Mesenteric fat pad (tissue), 1 donor: ENCODE data around the gene HEXIM1. TPM values are rescaled to one million over a fixed set of nuclear protein-coding genes. Genes with fewer than 3 reads are reported as not detected.

Experiments used
- DNase-seq: peaks from one replicate; pipeline ENCODE4 v3.0.0-alpha.2; 2020; ENCODE audit warnings: low spot score
- long read RNA-seq: library from polyadenylated mRNA; unstranded; transcript quantifications from one replicate; pipeline ENCODE4 v2.0.0, GENCODE V29; 2020
- total RNA-seq: library from RNA; stranded (reverse); fragmentation: NEBNext Ultra II Directional; extraction: Animal tissue kit (Norgen Biotek cat#: 25700); gene quantifications from one replicate; pipeline ENCODE4 v1.2.1, GENCODE V29; 2021
- donor health status: DM: yes; HTN: yes; CAD: no.

The HEXIM1 gene, protein sequence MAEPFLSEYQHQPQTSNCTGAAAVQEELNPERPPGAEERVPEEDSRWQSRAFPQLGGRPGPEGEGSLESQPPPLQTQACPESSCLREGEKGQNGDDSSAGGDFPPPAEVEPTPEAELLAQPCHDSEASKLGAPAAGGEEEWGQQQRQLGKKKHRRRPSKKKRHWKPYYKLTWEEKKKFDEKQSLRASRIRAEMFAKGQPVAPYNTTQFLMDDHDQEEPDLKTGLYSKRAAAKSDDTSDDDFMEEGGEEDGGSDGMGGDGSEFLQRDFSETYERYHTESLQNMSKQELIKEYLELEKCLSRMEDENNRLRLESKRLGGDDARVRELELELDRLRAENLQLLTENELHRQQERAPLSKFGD
- 42.1 TPM for total RNA-seq
- long read RNA-seq, transcript HEXIM1-201 (1 exons, 3,600 nt): major isoform, 71 of 73 reads
- long read RNA-seq, partial matches to known transcripts: 0 of 73 reads
- long read RNA-seq, other reads (novel, unspliced or antisense): 2 of 73 reads

DNA sequence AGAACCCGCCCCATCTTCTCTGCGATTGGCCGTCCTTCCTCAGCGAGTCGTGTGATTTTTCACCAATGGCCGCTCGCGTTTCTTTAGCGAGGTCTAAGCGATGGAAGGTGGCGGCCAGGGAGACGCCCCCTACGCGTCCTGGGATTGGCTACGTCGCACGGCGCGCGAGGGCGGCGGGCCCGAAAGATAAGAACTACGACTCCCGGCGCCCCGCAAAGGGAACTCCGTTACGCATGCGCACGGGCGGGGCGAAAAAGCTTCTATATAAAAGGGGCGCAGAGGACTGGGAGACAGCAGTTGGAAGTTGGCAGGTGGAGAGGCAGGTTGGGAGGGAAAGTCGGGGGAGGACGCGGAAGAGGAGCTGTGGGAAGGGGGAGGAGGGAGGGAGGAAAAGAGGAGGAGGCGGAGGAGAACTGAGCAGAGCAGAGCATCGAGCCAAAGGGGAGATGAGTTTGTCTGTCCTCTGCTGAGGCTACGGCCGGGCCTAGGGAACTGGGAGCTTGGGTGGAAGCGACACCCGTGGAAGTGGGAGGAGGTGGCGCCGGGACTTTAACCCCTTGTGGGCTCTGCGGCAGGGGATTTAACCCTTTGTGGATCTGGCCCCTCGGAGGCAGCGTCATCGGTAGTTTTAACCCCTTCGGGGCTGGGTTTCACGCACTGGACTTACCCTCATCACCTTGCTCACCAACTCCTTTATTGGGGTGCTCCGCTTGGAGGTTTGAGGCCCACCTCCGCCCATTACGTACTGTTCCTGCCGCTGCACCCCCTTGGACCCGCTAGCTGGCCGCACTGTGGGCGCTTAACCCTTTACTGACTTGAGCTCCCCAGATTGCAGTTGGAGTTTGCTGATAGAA is at the start of gene HEXIM1:
TSS of gene HEXIM1 (plus strand) at position 293 of the 854 bp plus-strand sequence. CDS start 716 bp downstream, outside the sequence.
- DNase-seq: peak; percentile 100

DNA sequence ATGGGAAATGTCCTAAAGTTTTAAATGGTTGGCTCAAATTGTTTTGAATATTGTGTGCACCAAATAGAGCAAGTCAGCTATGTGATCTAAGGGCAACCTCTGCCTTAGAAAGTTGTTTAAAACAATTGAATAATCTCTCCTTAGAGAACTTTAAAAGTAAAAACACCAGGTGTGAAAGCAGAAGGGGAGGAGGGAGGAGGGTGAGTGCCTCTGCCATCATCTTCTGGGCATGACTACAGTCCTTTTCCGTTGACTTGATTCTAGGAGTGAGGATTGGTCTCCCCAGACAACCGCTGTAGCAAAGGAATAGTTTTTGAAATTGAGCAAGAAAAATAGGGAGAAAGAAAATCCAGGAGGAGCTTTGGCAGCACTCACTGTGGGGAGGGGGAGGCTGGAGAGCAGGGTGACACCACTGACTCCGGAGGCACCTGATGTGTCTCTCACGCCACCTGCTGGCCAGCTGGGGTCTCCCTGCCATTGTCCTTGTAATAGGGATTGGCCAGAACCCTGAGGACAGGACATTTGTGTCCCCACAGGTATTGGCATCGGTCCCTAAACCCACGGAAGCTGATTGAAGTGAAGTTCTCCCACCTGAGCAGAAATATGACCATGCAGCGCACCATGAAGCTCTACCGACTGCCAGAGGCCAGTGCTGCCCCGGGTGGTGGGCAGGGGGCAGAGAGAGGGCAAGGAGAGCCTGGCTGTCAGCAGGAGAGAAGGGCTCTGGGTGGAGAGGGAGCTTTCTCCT is 49.2 kb upstream of the HEXIM1 start:
- no peak for DNase-seq

DNA sequence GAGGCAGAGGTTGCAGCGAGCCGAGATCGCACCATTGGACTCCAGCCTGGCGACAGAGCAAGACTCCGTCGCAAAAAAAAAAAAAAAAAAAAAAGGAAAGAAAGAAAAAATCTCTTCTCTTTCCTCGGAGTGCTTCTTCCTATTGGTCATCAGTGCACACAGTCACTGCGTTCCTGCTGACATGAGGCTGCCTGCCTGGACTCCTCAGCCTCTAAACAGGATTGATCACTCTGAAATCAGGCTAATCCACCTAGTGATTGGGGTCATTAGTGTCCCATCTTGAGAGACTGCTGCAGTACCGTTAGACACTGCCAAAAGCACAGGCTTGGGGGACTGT is 46.8 kb upstream of the HEXIM1 start:
- no peak for DNase-seq

DNA sequence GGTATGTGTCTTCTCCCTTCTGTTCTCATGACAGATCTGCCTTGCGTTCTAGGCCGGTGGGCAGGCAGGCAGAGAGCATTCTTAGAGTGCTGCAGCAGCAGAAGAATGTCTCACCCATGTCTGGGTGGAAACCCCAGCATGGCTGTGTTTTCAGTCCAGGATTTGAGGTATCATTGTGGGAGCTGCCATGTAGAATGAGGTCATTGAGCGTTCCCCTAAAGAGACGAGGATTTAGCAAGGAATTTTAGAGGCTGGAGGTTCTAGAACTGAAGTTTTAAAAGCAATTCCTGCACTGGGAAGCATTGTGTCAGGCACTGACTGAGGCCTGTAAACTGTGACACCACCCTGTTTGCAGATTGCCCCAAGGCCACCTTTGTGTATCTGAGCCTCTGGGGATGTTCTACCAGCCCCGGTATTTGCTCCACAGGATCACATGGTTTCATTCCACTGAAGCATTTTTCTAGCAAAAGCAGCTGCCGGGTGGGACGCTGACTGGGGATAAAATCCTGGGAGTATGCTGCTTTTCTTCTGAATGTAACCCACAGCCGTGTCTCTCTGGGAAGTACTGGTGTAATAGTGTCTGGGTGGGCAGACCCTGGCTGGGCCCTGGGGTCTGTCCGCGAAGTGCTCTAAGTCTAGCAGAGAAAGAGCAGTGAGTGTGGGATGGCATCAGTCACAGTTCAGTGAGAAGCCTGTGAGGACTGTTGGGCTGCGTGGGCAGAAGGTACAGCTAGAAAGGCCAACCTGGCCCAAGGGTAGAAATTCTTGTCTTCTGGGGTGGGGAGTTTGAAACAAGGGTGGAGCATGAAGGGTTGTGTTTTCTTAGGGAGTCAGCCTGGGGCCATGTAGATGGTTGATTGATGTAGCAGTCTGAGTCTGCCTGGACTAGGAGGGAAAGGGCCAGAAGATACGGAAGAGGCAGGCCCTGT is 46.1 kb upstream of the HEXIM1 start:
- DNase-seq: no peak

DNA sequence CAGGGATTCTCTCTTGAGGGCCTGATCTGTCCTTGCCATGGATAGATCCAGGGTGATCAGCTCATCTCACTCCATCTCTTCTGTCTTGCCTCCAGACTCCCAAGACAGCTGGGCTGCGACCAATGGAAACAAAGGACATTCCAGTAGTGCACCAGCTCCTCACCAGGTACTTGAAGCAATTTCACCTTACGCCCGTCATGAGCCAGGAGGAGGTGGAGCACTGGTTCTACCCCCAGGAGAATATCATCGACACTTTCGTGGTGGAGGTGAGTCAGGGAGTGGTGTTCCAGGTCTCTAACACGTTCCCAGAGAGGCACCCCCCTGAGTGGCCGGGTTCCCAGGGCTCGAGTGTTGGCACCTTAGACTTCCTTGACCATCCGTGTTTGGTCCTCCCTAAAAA is 45.4 kb upstream of the HEXIM1 start:
- DNase-seq: no peak

DNA sequence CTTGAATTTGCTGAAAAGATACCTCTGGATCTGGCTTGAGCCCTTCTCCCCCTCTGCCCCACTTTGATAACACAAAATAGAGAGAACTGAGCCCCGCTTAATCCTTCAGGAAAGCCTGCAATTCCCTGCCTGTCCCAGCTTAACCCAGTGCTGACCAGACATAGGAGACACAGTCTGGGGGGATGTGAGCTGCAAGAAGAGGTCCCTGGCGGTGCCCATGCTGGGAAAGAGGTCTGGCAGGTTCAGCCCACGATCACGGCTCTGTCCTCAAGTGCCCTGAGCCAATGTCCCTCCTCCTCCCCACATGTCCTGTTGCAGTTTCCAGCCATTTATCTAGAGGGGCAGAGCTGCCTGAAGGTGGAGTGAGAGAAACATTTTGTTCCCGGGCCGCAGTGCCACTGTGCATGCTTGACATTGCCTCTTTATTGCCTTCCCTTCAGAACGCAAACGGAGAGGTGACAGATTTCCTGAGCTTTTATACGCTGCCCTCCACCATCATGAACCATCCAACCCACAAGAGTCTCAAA is 44.9 kb upstream of the HEXIM1 start:
- no peak for DNase-seq

DNA sequence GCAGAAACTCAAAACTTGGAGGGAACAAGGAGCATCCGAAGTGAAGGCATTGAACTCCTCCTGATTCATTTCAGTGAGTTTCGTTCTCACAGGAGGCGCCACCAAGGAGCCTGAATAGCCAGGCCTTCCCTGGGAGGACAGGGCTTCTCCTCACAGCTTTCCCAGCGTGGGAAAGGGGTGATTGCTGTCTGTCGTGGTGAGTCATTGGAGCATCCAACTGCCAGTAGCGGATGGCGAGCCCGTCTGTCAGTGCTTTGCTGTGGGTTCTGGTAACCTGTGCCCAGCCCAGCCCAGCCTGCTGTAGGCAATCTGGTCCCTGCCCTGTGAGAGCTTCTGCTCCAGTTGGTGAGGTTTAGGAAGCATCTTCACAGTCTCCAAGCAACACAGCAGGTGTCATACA is 44.2 kb upstream of the HEXIM1 start:
- DNase-seq: no peak

DNA sequence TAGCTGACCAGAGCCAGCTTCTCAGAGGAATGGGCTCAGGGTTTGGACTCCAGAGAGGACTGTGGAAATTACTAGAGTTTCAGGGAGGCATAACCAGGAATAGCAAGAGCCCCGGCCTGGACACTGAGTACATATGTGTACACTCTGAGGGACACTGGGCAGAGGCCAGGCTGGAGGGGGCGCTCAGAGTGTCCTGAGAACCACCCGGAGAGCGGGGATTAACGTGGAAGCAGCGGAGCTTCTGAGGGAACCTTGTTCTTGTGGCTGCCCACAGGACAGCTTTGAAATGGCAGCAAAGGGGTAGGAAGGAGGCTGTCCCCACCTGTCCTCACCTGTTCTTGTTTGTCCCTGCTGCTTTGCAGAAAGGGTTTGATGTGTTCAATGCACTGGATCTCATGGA is 43.8 kb upstream of the HEXIM1 start:
- no peak for DNase-seq

DNA sequence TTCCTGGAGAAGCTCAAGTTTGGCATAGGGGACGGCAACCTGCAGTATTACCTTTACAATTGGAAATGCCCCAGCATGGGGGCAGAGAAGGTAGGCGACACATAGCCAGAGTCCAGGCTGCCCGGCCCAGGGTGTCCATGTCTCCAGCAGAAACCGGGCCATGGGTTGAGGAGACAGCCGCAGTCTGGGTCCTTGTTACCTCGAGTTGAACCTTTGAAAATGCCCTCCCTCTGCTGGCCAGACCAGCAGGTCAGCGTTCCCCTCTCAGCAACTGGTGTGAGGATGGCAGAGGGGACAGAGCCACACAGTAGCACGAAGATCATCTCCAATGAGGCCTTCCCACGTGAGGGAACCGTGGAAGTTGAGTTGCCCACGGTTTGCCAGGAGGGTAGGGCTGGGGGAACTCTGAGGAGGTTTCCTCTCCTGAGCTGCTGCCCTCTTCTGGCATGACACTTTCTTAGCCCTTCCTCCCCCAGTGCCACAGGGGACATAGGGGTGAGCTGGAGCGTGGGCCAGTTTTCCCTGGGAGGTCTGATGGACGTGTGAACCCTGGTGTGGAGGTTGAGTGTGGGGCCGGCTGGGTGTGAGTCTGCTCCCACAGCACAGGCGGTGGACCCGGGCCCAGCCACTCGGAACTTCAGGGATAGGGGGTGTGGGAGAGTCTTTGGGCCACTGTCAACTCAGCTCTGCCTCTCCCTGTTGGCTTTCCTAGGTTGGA is 43.2 kb upstream of the HEXIM1 start:
- DNase-seq: no peak

DNA sequence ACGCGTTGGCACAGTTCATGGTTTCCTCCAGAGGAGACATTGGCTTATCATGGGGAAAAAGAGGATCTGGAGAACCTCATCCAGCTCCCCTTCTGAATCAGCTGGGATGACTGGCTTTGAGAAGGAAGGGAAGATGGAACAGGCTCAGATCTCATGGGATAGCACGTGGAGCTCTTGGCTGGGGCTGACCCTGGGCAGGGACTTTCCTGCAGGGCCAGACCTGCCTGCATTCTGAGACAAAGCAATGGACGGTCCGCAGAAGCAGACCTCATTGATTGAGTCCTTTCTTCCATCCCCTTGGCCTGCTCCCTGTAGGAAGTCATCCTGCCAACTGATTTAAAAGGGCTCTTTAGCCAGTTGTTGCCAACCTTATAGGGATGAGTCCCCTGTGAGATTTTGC is 42.2 kb upstream of the HEXIM1 start:
- DNase-seq: no peak

DNA sequence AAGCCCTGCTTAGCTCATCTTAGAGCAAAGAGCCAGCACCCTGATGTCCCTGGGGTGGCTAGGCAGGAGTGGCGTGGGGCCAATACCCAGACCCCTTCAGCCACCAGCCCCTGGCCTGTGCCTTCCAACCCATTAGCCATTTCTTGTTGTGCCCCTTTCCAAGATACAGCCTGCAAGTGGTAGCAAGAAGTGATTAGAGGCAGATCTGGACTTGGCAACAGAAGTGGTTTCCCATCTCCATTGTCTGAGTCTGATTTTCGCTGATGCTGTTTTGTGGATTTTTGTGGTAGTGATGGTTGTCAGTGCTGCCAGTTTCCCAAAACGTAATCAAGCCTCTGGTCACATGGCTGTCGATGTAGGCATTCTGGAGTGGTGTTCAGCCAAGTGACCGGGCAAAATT is 41.7 kb upstream of the HEXIM1 start:
- DNase-seq: no peak

DNA sequence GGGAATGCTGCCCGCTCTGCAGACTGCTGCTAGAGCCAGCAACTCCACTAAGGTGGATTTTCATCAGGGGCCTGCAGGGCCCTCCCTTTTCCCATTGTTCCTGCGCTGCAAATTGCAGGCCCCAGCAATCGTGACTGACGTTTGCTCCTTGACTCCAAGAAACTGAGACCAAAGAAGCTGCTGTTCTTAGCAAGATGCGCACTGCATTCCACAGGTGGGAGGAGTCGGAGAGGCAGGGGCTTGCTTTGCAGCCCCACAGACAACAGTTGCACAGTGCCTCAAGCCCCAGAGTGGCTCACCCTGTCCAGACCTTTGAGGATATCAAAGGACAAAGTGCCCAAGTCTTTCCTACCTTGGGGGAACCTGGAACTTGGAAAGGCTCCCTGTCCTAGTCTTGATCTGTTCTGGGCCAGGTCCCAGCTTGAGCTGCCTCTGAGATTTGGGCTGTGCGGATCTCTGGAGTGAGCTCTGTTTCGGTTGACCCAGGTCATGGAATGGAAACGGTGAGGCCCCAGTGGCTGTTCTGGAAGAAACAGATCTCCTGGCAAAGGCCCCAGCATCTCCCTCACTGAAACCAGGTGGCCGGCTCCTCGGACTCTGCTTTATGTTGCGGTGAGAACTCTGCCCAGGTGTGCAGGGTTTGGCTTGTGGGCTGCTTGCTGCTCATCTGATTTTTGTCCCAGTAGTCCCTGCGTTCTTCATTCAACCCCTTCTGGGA is 40.8 kb upstream of the HEXIM1 start:
- no peak for DNase-seq

DNA sequence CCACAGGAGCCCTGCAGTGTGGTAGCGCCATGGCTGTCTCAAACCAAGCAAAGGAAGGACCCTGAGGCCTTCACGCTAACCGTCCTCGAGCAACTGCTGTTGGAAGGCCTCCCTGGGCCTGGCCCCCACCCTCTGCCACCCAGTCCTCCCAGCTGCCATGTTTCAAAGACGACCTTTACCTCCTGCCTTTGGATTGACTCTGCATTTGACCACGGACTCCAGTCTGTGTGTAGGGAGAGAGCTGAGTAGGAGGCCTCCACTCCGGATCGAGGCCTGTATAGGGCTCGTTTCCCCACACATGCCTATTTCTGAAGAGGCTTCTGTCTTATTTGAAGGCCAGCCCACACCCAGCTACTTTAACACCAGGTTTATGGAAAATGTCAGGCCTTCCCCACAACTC is 40.2 kb upstream of the HEXIM1 start:
- DNase-seq: no peak

DNA sequence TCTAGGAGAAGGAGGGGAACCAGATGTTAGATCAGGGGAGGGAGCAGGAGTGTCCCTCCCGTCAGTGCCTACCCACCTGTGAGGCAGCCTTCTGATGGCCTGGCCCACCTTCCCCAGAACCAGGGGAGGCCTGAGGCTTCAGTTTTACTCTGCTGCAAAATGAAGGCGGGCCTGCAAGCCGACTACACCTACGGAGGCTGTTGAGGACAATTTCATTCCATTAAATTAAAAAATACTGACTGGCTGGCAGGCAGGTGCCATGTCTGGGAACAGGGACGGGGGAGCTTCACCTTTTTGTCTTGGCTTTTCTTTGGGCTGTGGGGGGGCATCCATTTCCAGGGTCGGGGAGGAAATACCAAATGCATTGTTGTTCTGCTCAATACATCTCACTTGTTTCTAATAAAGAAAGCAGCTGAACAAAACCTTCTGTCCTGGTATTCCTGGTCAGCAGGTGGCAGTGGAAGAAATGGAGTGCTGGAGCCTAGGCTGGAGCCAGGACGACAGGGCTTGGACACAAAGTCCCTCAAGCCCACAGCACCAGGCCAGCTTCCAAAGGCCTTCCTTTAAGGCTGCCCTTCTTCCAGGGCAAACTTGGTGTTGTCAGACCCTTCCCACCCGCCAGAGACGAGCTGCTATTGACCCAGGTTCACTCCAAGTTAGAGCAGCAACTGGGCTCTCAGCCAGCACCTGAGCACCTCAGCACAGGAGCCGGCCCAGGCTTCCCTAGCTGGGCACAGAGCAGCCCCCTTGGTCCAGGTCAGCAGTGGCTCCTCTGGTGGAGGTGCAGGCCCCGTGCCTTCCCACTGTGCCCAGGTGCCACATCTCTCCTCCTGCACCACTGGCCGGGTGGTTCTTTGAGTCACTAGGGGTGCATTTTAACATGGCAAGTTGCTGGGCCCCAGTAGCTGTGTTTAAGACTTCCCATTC is 39.4 kb upstream of the HEXIM1 start:
- DNase-seq: no peak

DNA sequence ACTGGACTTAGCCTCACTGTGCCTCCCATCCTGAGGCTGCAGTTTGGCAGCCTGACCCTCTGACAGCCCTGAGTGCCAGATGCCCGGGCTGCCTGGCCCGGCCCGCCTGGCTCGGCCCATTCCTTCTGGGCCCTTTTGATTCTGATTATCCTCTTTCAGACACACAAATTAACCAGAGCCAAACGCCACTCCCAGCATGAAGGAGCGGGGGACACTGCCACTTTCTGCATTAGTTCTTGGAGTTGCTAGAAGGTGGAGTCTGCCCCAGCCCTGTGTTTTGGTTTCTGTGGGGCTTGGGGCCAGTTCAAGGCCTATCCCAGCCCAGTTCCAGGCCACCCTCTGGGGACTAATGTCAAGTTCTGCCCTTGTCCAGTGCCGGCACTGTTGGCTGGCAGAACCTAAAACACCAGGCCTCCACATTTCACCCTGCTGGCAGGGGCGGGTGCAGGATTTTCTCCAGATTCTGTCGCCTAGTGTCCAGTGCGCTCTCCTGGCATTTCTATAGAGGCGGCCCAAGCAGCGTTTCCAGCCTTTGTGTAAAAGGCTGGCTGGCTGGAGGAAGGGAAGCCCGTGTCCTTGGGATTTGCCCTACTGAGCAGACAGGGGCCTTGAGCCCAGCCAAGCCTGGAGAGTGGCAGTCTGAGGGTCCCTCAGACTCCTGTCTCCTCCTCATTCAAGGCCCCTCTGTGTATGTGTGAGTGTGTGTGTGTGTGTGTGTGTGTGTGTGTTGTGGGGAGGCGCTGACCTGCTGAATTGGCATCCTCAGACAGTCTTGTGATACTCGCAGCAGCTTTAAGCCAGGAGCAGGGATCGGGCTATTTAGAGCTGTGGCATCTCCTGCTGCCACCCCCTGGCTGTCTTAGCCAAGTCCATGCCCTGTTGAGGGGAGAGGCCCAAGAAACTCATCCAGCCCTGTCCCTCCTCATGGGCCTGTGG is 37.3 kb upstream of the HEXIM1 start:
- DNase-seq: no peak

DNA sequence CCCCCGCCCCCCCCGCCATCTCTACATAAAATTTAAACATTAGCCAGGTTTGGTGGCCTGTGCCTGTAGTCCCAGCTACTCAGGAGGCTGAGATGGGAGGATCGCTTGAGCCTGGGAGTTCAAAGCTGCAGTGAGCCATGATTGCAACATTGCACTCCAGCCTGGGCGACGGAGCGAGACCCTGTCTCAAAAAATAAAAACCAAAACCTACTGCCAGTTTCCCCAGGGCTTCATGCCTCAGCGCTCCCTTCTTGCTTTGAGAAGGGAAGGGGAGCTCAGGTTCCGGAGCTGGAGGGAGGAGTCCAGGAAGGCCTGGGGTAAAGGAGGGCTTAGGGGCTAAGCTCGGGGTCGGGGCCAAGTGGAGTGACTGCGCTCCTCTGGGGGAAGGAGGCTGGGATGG is 36.4 kb upstream of the HEXIM1 start:
- no peak for DNase-seq
